ENCODE results near the gene FADS2.

FADS2 gene

DNA sequence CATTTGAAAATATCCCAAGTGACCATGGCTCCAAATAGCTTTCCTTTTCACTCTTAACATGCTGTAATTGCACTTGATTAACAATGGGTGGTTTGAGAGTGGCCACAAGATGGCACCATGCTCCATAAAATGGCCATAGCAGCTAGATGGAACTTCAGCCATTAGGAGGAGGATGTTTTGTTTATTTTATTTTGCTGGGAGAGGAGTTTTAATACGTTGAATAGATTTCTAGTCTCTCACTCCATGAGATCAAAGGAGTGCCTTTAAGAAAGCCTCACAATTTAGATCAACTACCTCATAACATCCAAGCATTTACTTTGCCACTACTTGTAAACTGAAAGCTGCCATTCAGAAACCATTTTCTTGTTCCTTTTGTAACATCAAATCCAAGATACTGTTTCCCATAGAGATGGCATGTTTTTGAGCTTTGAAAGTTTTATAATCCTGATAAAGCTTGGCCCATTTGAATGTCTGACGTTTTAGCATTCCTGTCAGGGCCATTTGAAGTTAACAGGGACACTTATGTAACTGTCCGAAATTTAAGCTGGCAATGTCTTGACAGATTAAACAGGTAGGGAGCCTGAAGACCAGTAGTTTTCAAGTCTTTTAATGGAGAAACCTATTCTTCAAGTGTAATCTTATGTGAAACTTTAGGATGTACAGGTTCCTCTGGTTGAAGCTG, 30.7 kb upstream of the FADS2 start:
- peak; percentile 38 for DNase-seq

DNA sequence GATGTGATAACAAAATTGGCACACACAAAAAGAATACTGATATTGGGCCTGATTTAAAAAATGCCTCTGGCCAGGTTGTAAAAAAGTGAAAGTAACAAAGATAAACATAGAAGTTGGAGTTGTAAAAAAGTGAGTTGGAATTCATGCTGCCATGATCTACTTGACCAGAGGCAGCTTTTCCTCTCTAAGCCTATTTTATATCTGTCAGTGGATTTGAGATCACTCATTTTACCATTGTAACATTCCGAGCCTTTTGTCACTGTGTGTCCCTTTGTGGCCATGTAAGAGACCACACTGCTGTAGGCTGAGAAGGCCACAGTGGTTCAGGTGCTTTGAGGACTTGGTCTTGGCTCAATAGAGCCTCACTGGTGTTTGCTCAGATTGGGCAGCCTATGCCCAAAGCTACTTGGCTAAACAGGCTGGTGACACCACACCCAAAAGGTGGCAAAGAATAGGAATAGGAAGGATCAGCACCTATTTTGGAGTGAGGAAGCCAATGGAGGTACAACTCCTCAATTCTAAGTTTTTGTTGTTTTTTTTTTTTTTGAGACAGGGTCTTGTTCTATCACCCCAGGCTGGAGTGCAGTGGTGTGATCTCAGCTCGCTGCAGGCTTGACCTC, 28.3 kb upstream of the FADS2 start:
- DNase-seq, result no peak

DNA sequence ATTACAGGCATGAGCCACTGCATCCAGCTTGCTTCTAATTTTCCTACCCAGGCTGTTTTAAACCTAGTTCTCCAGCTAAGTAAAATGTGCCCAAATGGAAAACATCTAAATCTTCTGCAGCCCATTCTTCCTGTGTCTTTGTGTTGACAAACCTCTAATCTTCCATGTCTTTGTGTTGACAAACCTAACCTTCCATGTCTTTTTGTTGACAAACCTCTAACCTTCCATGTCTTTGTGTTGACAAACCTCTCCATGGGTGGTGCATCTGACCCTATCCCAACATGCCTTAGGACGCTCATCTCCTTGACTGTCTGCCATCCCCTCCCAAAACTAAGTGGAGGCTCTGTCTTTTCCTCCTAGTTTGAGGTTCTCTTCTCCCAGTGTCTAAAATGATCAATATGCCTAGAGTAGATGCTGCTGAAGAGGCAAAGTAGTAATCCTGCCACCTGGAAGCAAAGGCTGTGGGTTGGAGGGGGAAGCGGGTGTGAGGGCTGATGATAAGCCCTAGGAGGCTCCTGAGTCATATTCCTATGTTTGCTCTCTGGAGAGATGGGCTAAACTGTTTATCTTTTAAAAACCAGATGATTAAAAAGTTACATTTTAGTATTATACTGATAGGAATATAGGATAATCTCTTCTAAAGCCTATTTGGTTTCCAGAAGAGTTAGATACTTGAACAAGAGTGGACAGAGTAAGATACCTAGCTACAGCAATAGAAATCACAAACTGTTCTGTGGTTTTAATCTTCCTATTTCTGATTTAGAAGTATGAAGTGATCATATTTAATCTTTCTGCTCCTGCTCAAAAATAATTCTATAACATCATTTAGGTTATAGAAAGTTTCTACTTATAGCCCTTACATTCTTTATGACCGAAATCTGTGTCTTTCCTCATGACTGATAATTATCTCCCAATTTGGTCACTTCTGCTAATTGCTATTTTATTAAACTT, 27.5 kb upstream of the FADS2 start:
- DNase-seq, result no peak

DNA sequence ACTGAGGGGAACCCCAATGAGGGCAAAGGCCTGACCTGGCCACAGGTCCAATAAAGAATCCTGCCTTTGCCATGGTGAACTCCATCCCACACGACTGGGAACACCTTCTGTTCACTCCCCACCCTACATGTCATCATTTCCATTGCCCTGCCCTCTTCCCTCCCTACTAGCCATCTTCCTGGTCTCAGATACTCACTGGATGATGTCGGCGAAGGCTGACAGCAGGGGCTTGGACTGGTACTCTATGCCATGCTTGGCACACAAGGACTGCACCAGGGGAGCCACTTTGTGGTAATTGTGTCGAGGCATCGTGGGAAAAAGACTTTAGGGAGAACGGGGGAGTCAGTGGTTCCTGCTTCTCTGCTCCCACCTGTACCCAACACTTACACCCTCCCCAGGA, 25.5 kb upstream of the FADS2 start:
- DNase-seq, result no peak

DNA sequence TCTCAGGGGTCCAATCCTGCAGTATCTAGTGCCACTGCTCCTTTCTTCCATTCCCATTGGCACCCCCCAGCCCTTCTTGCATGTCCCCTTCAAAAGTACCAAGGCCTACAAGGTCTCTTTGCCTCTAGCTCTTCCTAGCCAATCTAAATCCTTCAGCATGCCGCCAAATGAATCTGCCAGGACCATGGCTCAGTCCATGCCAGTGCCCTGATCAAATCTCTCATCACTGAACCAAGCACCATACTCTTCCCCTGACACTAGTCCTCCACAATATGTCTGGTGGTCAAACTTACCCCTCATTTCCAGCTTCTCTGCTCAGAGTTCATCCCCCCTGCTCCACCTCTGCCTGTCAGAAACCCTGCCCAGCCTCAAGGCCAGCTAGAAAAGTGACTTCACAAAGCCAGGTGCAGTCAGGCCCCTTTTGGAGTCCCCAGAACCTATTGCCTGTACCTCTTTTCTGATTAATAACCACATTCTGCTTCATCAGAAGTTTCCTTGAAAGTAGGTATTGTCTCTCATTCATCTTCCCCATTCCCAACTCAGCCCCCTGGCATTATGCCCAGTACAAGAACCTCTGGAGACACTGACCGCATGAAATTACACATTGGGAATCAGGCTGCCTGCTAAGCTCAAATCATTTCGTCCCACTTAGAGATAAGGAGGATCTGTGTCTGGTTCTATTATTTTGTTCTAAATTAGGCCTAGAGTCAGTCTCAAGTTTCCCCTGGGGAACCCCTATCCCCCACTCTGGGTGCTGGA, 24.0 kb upstream of the FADS2 start:
- DNase-seq, result no peak

DNA sequence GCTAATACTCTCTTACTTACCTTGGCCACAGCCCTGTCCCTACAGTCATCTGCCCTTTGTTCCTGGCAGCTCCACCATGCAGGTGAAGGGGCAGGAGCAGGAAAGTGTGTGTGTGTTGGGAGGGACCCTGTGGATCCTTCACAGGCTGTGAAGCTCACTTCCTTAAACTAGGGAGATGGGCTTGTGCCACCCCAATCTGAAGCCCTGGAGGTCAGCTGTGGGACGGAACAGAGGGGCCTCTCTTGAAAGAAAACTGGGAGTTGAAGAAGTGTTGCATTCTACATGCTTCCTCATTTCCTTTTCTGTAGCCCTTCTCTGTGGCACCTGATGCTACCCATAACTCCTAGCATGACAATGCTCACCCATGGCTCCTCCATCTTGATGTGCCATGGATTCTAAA, 23.0 kb upstream of the FADS2 start:
- no peak for DNase-seq

DNA sequence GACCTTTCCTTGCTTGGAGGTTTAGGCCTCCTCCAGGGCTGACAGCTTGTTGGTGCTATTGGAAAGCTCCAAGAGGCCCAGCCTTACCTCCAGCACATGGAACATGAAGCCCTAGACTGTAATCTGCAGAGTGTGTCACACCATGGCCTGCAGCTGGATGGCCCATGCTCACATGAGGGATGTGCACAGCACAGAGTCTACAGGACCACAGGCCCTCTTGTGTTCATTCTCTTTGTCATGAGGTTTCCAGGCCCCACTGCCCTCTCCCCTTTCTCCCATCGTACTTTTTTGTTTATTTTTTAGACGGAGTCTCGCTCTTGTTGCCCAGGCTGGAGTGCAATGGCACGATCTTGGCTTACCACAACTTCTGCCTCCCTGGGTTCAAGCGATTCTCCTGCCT, 21.3 kb upstream of the FADS2 start:
- DNase-seq, result no peak

DNA sequence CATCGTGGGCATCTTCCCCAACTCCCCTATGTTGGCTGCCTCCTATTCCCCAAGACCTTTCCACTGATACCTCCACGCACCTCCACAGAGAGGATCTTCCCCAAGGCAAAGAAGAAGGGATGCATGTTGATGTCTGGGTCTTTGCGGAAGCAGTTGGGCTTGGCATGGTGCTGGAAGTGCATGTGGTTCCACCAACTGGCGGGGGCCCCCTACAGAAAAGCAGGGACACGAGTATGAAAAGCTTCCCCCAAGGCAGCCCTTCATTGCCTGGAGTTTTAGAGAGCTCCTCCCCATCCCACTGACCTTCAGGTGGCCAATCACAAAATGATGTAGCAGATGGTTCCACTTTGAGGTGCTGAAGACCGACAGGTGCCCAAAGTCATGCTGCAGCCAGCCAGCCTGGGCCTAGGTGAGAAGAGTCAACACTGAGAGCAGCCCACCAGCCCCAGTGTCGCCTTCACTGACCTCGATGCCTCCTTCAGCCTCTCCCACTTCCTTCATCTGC, 17.4 kb upstream of the FADS2 start:
- no peak for DNase-seq

DNA sequence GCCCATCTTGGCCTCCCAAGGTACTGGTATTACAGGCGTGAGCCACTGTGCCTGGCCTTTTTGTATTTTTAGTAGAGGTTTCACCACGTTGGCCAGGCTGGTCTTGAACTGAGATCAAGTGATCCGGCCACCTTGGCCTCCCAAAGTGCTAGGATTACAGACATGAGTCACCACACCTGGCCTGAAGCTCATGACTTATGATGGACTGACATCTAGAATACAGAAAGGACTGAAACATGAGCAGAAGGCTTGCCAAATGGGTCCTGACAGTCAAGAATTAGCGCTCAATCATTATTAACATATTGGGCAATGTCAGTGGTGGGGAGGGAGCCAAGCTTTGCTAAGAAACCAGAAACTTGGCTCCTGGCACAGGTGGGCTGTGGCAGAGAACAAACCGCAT, 16.3 kb upstream of the FADS2 start:
- DNase-seq, result no peak

DNA sequence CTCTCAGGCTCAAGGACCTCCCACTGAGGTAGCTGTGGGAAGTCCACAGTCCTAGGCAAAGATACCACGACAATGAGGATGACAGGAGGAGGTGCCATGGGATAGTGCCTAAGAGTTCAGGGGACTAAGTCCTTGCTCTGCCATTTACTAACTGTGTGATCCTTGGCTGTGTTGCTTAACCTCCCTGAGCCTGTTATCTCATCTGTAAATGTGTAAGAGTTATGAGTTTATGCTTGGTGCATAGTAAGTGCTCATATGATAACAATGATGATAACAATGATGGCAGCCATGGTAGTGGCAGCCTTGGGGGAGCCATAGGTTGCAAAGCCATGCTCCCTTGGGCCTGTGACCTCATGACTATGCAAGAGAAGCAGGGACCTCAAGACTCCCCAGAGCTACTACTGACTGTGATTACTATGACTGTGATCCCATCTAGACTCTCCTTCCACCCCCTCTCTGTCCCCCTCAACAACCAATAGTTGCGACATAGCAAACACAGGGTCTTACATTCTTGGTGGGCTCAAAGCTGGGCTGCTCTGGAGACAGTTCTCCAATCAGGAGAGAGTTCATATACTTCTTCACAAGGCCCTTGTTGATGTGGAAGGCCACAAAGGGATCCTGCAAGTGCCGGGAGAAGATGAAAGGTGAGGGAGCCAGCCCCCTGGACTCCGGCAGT, 15.2 kb upstream of the FADS2 start:
- DNase-seq, result no peak

DNA sequence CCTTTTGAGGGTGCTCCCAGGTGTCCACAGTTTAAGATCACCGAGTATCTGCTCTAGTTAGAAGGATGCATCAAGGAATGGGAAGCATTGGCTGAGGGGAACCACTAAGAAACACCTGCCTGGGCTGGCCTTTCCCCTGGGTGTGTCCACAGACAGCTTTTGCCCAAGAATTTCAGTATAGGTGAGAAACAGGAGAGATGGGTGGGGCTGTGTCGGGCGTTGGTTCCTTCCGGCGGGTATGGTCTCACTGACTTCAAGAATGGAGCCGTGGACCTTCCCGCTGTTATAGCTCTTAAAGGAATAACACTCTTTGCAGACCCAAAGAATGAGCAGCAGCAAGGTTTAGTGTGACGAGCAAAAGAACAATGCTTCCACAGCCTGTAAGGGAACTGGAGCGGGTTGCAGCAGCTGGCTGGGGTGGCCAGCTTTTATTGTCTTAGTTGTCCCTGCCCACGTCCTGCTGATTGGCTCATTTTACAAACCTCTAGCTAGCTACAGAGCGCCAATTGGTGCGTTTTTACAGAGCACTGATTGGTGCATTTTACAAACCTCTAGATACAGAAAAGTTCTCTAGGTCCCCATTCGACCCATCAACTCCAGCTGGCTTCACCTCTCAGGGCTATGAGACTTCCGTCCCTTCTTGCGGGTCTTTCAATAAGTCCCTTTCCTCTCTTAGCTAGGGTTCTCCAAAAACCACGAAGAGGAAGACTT, 13.7 kb upstream of the FADS2 start:
- no peak for DNase-seq

DNA sequence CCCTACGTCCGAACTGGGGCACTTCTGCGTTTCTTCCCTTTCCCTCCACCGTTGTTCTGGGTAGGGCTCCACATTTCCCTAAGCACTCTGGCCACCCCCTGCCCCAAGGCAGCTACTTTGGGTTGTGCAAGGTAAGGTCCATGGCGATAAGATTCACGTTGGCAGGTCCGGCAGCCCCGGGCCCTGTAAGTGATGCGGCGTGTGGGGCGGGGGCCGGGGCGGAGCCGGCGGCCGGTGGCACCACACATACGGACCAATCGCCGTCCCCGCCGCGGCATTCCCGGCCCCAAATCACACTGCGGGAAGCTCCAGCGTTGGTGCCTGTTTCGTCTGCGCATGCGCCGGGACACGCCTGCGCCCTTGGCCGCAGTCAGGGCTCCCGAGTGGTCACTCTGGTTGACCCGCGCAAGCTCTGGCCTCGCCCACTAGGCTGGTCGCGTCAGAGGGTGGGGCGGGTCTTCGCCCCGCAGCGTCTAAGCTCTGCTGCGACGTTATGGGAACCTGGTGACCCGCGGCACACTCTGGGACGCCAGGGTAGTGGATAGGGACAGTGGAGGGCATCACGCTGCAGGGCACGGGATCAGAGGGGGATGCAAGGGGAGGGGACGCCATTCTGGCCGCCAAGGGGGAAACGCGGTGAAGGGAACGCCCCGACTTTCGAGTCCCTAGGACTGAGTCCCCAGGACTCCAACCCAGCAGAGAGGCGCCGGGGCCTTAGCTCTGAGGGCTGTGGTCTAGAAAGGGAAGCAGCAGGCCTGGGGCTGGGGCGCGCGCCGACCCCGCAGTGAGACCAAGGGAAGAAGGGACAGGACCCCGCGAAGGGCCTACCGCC, 12.9 kb upstream of the FADS2 start:
- peak; percentile 68 for DNase-seq

DNA sequence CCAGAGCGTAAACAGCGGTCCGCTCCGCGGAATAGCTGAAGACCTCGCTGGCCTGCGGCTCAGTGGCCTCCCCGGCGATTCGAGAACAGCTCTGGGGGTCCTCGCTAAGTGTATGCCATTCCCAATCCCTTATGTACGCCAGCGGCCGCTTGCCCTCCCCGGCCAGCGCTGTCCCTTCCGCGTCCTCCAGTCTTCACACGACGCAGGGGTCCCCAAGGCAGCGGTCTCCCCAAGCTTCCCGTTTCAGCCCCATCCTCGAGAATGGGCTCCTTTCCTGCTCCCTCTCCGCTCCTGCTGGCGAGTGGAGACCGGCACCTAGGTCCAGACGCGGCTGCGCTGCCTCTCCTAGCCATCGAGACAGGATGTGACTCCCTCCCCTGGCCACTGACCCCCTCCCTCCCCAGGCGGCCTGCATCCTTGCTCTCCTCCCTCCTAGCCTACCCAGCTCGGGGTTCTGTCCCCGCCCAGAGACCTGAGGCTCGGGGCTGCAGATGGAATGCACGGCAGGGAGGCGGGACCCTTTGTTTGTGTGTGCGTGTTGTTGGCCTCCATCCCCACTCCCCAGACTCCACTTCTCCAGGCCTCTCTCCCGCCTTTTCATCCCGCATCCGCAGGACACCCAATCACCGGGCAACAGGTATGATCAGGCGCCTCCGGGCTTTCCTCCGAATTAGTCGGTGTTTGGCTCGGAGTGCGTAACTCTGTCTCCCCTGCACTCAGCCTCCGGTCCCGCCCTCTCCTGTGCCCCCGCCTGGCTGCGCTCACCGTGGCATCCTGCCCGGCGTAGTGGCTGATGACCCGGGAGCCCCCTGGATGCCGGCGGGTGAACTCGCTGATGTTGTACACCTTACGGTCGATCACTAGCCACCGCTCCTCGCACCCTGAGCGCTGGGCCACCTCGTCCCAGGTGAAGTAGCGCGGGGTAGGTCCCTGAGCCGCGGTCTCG, 12.0 kb upstream of the FADS2 start:
- no peak for DNase-seq

DNA sequence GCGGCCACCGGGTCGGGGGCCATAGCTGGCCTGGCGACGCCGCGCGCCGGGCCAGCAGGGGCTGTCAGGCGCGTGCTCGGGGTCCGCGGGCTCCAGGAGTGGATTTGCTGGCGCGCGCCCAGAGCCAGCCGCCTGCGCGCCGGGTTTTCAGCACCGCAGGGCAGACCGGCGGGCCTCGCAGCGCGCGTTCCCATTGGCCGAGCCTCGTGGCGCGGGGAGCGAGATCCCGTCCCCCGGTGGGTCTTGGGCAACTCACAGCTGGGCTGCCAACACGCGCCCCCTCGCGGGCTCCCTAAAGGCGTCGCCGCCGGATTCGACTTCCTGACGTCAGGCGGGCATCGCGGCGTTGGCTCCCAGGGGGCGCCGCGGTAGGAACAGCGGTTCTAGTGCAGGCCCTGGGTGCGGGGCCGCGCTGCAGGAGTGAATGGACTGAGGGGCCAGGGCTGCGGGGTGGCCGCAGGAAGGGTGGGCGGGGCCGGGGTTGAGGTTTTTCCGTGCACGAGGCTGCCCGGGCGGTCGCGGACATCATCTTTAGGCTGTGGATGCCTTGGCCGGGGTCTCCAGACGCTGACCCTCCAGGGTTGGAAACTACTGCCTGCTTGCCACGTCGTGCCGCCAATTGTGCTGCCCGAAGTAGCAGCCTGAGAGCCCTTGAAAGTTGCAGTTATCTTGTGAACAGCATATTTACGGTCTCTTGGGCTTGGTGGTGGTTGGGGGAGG, 11.2 kb upstream of the FADS2 start, which contains the start of gene FADS1:
Gene FADS1, minus strand, starts transcription at position 268 of the 720 bp plus-strand sequence. Its CDS starts 74 bp downstream, at position 194.
- DNase-seq, result peak; percentile 96

DNA sequence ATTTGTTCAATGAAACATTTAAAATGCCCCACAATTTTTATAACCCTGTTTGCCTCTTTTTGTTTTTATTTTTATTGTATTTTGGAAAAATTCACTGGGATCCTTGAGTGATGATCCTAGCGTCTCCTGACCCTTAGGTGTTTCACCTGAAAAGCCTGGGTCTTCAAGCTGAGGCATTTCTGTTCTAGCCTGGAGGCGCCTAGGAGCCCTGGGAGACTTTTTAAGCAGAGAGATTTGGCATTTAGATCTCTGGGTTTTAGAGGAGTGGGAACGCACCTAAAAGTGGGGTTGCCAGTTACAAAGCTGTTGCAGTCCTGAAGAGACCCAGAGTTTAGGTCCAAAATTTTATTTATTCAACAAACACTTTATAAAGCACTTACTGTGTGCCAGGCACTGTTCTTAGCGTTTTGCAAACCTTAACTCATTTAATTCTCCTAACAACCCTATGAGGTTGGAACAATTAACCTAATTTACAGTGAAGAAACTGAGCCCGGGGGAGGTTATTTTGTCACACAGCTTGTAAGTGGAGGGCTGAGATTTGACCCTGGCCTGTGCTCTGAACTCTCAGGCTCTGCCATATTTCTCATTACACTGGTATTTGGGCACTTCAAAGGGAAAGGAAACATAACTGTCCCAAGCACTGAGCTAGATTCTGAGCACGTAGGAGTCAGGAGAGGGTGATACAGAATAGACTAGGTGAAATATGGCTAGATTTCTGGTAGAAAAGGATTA, 10.5 kb upstream of the FADS2 start:
- no peak for DNase-seq

DNA sequence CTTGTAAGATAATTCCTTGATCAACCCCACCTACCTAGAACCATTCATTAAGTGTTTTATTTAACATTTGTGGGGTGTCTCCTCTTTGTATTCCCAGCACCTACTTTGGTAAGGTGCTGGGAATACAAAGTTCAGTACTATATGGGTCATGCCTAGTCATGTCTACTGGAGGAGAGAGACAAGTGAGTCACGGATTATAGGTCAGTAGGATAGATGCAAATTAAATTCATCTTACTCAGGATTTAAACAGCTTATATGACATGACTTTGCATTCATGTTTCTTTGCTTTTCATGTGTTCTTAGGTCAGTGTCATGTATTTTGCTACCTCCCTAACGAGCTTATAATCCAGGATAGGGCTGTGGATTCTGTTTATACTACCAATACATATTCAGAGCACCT, 7.9 kb upstream of the FADS2 start:
- no peak for DNase-seq

DNA sequence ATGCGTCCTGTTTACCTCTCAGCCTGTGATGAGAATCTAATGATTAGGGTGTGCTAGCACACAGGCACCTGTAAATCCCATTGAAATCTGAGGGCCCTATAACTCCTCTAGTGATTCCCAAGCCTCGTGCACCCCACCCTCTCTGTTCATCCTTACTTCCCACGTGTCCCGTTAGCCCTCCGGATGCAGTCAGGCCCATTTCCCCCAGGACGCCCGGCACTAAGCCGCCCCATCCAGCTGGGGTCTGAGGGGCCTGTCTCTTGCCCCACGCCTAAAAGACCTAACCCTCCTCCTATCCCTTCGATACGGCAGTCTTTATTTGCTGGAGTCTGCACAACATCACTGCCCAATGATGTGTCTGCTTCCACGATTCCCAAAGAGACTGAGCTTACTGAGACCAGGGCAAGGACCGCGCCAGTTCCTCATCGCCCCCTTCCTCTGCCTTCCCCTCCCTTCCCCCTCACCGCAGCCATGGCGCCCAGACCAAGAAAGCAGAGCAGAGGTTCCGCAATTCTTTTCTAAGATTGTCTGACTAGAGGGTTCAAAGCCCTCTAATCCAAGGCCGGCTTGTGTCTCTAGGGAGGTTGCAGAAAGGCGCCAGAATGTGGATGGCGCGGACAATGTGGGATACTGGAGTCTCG, 1.1 kb upstream of the FADS2 start:
- DNase-seq, result no peak

DNA sequence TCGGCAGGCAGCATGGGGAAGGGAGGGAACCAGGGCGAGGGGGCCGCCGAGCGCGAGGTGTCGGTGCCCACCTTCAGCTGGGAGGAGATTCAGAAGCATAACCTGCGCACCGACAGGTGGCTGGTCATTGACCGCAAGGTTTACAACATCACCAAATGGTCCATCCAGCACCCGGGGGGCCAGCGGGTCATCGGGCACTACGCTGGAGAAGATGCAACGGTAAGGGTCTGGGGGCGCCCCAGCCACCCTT, 204 bp downstream of the FADS2 start:
- DNase-seq, result no peak

All from NCI-H2107 (cell line).